ENCODE measurements around the gene TSPOAP1. TPM values are rescaled to one million over a fixed set of nuclear protein-coding genes. Genes with fewer than 3 reads are reported as not detected.

The TSPOAP1 gene
- total and polyA plus RNA-seq, 2 of the 13 experiments (the other 11 are each of a cell fraction or from before 2014, with no cell fraction given): not detected

- TF ChIP-seq PAF1 (CRISPR knock-in tag; IDR thresholded peaks at IDR 0.05) (no peak), ZNF580 (CRISPR knock-in tag; IDR thresholded peaks at IDR 0.05; ENCODE audit: borderline replicate concordance, low read depth) (0 out of 2 replicates have a peak, but pooled peaks have one; percentile 12), ATF1 (CRISPR knock-in tag; IDR thresholded peaks at IDR 0.05) (no peak), NR2F6 (IDR thresholded peaks at IDR 0.05) (0 out of 2 replicates have a peak, but pooled peaks have one; percentile 16), NR2F6 (CRISPR knock-in tag; IDR thresholded peaks at IDR 0.05) (no peak), BCL6 (CRISPR knock-in tag; IDR thresholded peaks at IDR 0.05) (peak; percentile 83), ZNF331 (CRISPR knock-in tag; IDR thresholded peaks at IDR 0.05) (no peak), EP300 (IDR thresholded peaks at IDR 0.05; ENCODE audit: low read depth in 2 of 2, low read length in 2 of 2) (peak in 1 of 2 experiments; percentile 64; a peak in 1 of 4 replicates), EP300 (CRISPR knock-in tag; IDR thresholded peaks at IDR 0.05; ENCODE audit: borderline replicate concordance) (no peak), ZNF567 (CRISPR knock-in tag; IDR thresholded peaks at IDR 0.05; ENCODE audit: borderline replicate concordance) (0 out of 2 replicates have a peak, but pooled peaks have one; percentile 27), ZFAT (CRISPR knock-in tag; conservative IDR thresholded peaks at IDR 0.05) (no peak), FOXK2 (IDR thresholded peaks at IDR 0.05) (no peak), CSRNP1 (CRISPR knock-in tag; IDR thresholded peaks at IDR 0.05) (no peak), ELF3 (CRISPR knock-in tag; IDR thresholded peaks at IDR 0.05) (no peak), IRF2 (CRISPR knock-in tag; IDR thresholded peaks at IDR 0.05) (no peak), TARDBP (CRISPR knock-in tag; IDR thresholded peaks at IDR 0.05) (no peak), PHF21A (CRISPR knock-in tag; IDR thresholded peaks at IDR 0.05) (peak; percentile 30; the same call in 1 of the 2 replicates), ZNF350 (CRISPR knock-in tag; IDR thresholded peaks at IDR 0.05; ENCODE audit: borderline replicate concordance, low read depth) (0 out of 2 replicates have a peak, but pooled peaks have one; percentile 34), RCOR2 (CRISPR knock-in tag; IDR thresholded peaks at IDR 0.05) (peak; percentile 46; the same call in 1 of the 2 replicates), GATAD2A (CRISPR knock-in tag; IDR thresholded peaks at IDR 0.05) (0 out of 2 replicates have a peak, but pooled peaks have one; percentile 7), NCOR1 (IDR thresholded peaks at IDR 0.05; ENCODE audit: borderline replicate concordance, low read length) (0 out of 2 replicates have a peak, but pooled peaks have one; percentile 33), MXD4 (CRISPR knock-in tag; IDR thresholded peaks at IDR 0.05) (no peak), TRAFD1 (CRISPR knock-in tag; IDR thresholded peaks at IDR 0.05; ENCODE audit: borderline replicate concordance) (no peak)
These were observed 36.8 kb upstream of the TSPOAP1 start (continued) for GRCh38 chr17:58365185-58365979.

All from HepG2 (cell line).